Activated T-helper 1 cell treated with anti-CD3 and anti-CD28 coated beads, Interleukin-12 subunit alpha, Interleukin-12 subunit beta, Interleukin-2, Interleukin-4 antibody, amounts not matched to agents 30 ng/mL and 10 ng/mL and 1 ng/mL, durations not matched to agents 14 hours and 24 hours and 36 hours (primary cell): ENCODE data around the gene SLC39A1. TPM values are rescaled to one million over a fixed set of nuclear protein-coding genes. Genes with fewer than 3 reads are reported as not detected.

Experiments used
- DNase-seq: peaks from one replicate; pipeline ENCODE4 v3.0.0; 2021; ENCODE audit warnings: low spot score
- H3K27ac Mint-ChIP-seq: one replicate; pipeline ENCODE4 v1.8.0; 2021; ENCODE audit warnings: mild to moderate bottlenecking, mixed read lengths
- H3K27me3 Mint-ChIP-seq: one replicate; pipeline ENCODE4 v1.8.0; 2022; ENCODE audit warnings: mild to moderate bottlenecking, moderate library complexity, mixed read lengths; ENCODE audit not compliant: insufficient read depth
- H3K36me3 Mint-ChIP-seq: one replicate; pipeline ENCODE4 v1.8.0; 2021; ENCODE audit warnings: low read depth, mixed read lengths
- H3K4me1 Mint-ChIP-seq: one replicate; pipeline ENCODE4 v1.8.0; 2021; ENCODE audit warnings: low read depth, mixed read lengths
- H3K4me3 Mint-ChIP-seq: one replicate; pipeline ENCODE4 v1.8.0; 2021; ENCODE audit warnings: mild to moderate bottlenecking, moderate library complexity, mixed read lengths
- H3K9me3 Mint-ChIP-seq: one replicate; pipeline ENCODE4 v1.8.0; 2021; ENCODE audit warnings: mixed read lengths
- intact Hi-C: fragments of 100-400 bp; cut with micrococcal nuclease; formaldehyde crosslinking; loops from one replicate; pipeline ENCODE4 v1.15.1; 2024
- total RNA-seq: library from RNA; stranded (reverse); gene quantifications from 2 replicates; pipeline ENCODE4 v1.2.3, GENCODE V29; 2022

Gene SLC39A1
- total RNA-seq, 1 donor from 2014 or later: 76.1 TPM

DNA sequence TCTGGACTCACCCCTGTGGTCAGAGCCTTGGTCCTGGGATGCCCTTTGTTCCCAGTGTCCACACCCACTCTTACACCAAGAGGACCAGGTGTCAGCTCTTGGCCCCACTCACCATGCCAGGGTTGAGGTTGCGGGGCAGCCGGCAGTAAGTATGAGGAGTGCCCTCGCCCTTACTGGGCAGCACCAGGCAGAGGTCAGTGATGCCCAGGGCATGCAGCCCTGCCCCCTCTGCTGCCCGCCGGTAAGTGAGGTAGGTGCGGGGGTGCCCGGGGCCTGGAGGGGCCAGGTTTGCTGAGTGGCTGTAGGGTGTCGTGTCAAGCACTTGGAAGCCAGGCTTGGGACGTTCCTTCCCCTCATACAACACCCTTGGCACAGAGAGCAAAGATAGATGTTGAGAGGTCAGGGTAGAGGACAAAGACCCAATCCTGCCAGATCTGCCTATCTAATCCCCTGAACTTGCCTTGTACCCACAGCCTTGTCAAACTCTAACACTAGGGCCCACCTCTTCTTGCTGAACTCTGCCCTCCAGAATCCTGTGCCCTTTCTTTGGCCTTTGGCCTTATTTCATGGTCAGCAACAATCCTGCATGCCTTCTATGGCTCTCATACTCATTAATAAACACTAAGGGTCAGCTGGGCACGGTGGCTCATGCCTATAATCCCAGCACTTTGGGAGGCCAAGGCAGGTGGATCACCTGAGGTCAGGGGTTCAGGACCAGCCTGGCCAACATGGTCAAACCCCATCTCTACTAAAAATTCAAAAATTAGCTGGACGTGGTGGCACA, 20.4 kb downstream of the SLC39A1 start:
- Mint-ChIP-seq H3K9me3 (no peaks in the 10 kb centered on the region), H3K27me3 (no peaks in the 10 kb centered on the region), H3K36me3 (peaks cover 46% of the 10 kb centered on the region), H3K4me1 (peaks cover 31% of the 10 kb centered on the region), H3K27ac (peak overlapping the region; percentile 67), H3K4me3 (no peak overlapping the region)
- intact Hi-C loops: no loop called here
- no peak for DNase-seq

DNA sequence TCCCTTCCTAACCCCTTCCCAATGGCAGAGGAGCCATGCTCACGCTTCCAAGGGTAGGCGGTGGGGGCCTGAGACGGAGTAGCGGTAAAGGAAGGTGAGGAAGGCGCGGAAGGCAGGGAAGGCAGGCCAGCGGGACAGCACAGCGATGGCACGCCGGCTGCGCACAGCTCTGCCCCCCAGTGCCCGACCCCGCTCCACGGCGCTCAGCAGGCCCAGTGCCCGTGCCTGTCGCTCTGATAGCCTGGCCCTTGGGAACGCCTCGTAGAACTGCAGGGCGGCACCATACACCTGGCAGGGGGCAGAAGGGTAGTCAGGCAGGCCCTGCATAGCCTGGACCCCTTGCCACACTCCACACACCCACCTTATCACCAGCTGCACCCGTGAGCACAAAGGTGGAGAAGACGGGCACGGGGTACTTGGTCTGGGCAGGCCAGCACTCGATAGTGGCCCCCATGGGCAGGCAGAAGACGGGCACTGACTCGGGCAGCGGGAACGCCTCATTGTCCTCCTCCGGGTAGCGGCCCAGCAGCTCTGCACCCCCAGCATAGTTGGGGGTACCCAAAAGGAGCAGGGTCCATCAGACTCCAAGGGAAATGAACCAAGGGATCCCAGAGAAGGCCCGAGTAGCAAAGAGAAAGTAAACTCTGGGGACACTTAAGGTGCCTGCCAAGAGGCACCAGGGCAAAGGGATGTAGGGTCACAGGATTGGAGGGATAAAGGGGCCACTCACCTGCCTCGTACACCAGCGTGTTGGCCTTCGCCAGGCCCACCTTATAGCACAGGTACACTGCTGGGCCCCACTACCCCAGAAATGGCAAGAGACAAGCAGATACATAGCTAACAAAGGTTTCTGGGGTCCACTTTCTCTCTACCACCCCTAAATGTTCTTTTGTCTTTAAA, 21.3 kb downstream of the SLC39A1 start:
- H3K27me3 Mint-ChIP-seq: no peaks in the 10 kb centered on the region
- peak overlapping the region; percentile 58 for H3K27ac Mint-ChIP-seq
- intact Hi-C loops: no loop called here
- H3K4me3 Mint-ChIP-seq: no peak overlapping the region
- DNase-seq: no peak
- H3K4me1 Mint-ChIP-seq: peaks cover 27% of the 10 kb centered on the region
- peaks cover 52% of the 10 kb centered on the region for H3K36me3 Mint-ChIP-seq
- no peaks in the 10 kb centered on the region for H3K9me3 Mint-ChIP-seq

DNA sequence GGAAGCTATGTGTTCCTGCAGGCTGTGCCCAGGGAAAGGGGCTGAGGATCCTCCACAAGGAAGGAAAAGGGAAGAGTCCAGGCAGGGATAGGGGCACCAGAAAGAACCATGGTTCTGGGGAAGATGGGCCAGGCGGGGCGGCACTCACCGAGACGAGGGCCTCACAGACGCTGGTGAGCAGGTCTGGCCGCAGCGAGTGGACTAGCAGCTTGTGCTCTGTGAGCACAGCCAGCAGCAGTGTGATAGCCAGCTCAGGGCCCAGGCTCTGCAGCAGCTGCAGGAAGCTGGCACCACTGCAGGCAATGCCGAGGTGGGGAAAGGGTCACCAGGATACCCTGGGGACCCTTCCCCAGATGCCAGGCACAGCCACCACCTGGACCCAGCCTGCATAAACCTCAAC, 22.6 kb downstream of the SLC39A1 start:
- peaks cover 63% of the 10 kb centered on the region for H3K36me3 Mint-ChIP-seq
- intact Hi-C loops: no loop called here
- H3K4me3 Mint-ChIP-seq: no peak overlapping the region
- H3K27ac Mint-ChIP-seq: no peak overlapping the region
- DNase-seq: no peak
- no peaks in the 10 kb centered on the region for H3K27me3 Mint-ChIP-seq
- peaks cover 22% of the 10 kb centered on the region for H3K4me1 Mint-ChIP-seq
- no peaks in the 10 kb centered on the region for H3K9me3 Mint-ChIP-seq

DNA sequence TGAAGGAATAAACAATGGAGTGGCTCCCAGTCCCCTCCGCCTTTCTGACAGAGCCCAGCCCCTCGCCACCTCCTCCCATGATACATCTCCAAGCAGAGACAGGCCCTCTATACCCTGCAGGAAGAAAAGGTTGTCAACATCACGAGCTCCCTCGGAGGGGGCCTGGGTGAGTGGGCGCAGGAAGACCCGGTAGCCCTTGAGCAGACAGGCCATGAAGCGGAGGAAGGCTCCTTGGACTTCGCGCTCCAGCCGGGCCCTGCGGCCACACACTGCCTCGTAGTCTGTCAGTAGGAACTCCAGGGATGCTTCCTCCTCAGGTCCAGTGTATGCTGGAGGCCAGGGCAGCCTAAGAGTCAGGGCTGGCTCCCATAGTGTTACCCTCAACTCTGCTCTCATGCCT, 23.9 kb downstream of the SLC39A1 start:
- no peak overlapping the region for H3K27ac Mint-ChIP-seq
- H3K36me3 Mint-ChIP-seq: peaks cover 67% of the 10 kb centered on the region
- H3K9me3 Mint-ChIP-seq: no peaks in the 10 kb centered on the region
- intact Hi-C loops: no loop called here
- no peak overlapping the region for H3K4me3 Mint-ChIP-seq
- no peak for DNase-seq
- H3K27me3 Mint-ChIP-seq: no peaks in the 10 kb centered on the region
- peaks cover 14% of the 10 kb centered on the region for H3K4me1 Mint-ChIP-seq

DNA sequence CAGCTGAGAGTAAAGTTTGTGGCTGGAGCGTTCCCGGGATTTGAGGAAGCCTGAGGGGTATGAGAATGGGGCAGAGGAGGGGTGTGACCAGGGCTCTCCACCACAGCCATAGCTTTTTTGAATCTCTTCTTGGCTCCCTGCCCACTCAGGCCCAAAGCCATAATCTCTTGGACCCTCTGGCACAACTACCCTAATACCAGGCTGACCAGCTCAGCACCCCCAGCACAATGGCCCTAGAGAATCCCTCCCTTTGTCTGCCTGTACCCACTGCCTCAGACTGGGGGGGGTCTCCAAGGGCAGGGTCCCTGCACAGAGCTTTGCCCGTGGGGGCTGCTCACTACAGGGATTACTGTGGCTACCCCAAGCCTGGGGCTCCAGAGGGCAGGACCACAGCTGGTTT, 24.3 kb downstream of the SLC39A1 start:
- Mint-ChIP-seq H3K4me1 (peaks cover 10% of the 10 kb centered on the region), H3K27ac (no peak overlapping the region), H3K4me3 (no peak overlapping the region), H3K36me3 (peaks cover 69% of the 10 kb centered on the region), H3K27me3 (no peaks in the 10 kb centered on the region), H3K9me3 (no peaks in the 10 kb centered on the region)
- intact Hi-C loops: no loop called here
- DNase-seq: no peak

DNA sequence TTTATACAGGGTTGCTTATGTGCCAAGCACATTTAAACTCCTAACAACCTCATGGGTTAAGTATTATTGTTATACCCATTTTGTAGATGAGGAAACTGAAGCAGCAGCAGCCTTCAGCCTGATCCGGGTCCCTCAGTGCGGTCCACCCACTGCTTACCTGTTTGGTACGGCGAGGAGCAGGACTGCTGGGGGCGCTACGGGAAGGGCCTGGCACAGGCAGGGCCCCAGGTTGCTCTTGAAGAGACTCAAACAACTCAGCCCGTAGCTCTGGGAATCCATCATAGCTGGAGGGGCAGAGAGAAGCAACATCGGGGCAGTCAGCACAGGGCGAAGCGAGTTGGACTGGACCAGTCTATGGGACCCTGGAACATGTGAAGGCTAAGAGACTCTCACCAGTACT, 26.0 kb downstream of the SLC39A1 start:
- H3K4me3 Mint-ChIP-seq: no peak overlapping the region
- peaks cover 64% of the 10 kb centered on the region for H3K36me3 Mint-ChIP-seq
- no peaks in the 10 kb centered on the region for H3K27me3 Mint-ChIP-seq
- H3K4me1 Mint-ChIP-seq: no peaks in the 10 kb centered on the region
- intact Hi-C loops: no loop called here
- DNase-seq: no peak
- H3K27ac Mint-ChIP-seq: no peak overlapping the region
- no peaks in the 10 kb centered on the region for H3K9me3 Mint-ChIP-seq

DNA sequence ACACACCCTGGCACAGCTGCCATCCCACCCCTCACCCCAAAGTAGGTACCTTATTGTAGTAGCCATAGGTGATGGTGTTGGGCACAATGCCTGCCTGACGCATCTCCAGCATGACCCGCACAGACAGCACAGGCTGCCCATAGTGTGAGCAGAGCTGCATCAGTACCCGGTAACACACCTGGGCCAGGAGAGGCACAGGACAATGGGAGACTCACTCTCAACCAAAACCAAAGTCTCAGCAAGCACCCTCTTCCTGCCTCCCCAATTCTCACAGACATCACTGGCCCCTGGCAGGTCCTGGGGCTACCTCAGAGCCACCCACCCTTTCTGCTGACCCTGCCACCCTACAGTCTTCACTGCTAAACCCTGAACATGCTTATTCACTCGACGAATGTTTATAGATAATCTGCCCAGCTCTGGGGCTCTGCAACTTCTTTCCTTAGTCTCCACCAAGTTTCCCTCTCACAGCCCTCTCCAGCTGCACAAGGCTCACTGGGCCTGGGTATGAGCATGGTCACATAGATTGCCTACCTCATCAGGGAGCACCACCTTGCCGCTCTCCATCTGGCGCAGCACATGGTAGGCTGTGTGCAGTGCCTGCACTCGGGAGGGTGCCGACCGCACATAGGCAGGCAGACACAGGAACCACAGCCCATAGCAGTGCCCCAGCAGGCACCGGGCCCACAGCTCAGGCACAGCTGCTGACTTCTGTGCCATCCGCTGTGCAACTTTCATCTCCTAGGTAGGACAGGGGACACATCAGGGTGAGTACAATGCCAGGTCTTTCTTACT, 27.1 kb downstream of the SLC39A1 start:
- peaks cover 56% of the 10 kb centered on the region for H3K36me3 Mint-ChIP-seq
- intact Hi-C loops: no loop called here
- no peak for DNase-seq
- no peak overlapping the region for H3K27ac Mint-ChIP-seq
- no peaks in the 10 kb centered on the region for H3K27me3 Mint-ChIP-seq
- no peak overlapping the region for H3K4me3 Mint-ChIP-seq
- H3K9me3 Mint-ChIP-seq: no peaks in the 10 kb centered on the region
- no peaks in the 10 kb centered on the region for H3K4me1 Mint-ChIP-seq

DNA sequence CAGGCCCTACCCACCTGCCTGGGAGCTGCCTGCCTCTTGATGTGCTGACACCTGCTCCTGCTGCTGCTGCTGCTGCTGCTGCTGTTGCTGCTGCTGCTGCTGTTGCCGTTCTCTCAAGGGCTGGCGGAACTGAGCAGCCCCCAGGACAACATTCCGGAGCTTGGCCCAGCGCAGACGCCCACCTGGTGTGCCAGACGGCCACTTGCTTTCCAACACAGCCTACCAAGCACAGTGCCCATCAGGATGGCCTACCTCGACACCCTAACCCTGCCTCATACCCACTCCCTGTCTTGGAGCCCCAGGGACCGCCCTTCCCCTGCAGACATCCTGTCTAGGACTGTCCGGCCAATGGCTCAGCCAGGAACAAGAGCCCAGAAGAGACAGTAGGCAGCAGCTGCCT, 28.6 kb downstream of the SLC39A1 start:
- no peaks in the 10 kb centered on the region for H3K27me3 Mint-ChIP-seq
- no peak for DNase-seq
- H3K9me3 Mint-ChIP-seq: no peaks in the 10 kb centered on the region
- intact Hi-C loops: no loop called here
- no peak overlapping the region for H3K27ac Mint-ChIP-seq
- H3K4me3 Mint-ChIP-seq: no peak overlapping the region
- peaks cover 43% of the 10 kb centered on the region for H3K36me3 Mint-ChIP-seq
- no peaks in the 10 kb centered on the region for H3K4me1 Mint-ChIP-seq

DNA sequence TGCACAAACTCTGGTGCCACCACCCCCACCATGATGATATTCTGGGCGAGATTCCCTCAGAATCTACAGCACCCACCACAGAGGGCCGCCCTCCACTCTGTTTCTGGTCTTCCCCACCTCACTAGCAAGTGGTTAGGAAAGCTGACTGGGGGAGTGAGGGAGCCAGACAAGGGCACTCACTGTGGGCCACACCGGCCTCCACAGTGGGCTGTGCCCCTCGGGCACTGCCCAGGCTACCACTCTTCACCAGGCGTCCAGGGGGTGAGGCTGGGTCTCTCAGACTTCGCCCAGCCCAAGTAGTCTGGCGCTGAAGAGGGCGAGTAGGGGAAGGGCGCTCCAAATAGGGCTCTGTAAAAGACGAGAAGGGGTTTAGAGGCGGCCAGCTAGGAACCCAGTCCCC, 29.4 kb downstream of the SLC39A1 start:
- Mint-ChIP-seq H3K27me3 (no peaks in the 10 kb centered on the region), H3K27ac (no peak overlapping the region), H3K4me3 (no peak overlapping the region), H3K4me1 (peaks cover under 1% of the 10 kb centered on the region), H3K36me3 (peaks cover 37% of the 10 kb centered on the region), H3K9me3 (no peaks in the 10 kb centered on the region)
- no peak for DNase-seq
- intact Hi-C loops: no loop called here

DNA sequence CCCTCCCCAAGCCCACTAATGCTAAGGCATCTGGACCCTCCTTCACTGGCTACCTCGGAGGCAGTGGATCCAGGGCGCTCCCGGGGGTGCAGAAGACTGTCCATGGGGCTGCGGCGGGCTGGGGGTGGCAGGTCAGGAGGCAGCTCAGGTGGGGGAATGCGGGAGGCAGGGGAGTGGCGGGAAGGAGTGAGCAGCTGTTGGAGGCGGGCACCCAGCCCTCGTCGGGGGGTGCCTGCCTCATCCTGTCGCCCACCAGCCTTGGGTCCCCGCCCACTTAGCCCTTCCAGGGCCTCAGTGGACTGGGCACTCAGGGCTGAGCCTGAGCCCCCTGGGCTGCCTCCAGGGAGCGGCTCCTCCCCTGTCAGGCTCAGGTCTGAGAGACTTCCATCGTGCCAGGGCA, 29.9 kb downstream of the SLC39A1 start:
- peaks cover 6% of the 10 kb centered on the region for H3K4me1 Mint-ChIP-seq
- DNase-seq: no peak
- H3K4me3 Mint-ChIP-seq: no peak overlapping the region
- peaks cover 36% of the 10 kb centered on the region for H3K36me3 Mint-ChIP-seq
- H3K27me3 Mint-ChIP-seq: no peaks in the 10 kb centered on the region
- no peaks in the 10 kb centered on the region for H3K9me3 Mint-ChIP-seq
- intact Hi-C loops: no loop called here
- no peak overlapping the region for H3K27ac Mint-ChIP-seq

DNA sequence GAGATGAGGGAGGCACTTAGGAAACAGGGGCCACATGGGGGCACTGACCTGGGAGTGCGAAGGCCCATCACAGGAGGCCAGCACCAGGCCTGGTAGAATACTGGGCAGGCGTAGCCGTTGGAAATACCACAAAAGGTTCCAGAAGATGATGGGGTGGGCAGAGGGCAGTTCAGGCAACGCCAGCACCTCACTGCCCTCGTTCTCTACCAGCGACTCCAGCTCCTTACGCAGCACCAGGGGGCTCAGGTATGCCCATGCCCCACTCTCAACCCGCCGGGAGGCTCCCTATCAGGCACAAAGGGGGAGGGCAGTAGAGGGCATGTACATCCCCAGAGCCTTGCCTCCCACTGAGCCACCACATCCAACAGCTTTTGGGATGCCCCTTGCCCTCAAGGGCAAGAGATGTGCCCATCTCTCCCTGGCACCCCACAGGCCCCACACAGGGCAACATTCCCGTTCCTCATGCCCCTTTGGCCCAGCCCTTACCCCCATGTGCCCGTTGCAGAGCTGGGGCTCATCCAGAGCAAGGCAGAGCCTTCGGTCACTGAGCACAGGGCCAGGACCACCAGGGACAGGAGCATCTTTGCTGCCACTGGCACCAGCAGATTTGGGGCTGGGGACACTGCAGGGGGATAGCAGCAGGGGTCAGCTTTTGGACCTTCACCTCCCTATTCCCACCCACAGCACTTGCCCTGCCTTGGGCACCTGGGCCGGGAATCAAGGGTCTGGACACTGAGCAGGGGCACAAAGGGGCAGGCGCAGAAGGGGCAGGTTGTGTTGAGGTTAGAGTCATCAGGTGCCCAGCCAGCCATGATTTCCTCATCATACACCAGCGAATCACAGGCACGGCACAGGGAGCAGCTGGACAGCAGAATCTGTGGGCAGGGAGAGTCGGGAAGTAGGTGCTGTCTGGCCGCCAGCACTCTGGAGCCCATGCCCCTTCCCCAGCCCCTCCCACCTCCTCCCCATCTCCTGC, 30.9 kb downstream of the SLC39A1 start:
- Mint-ChIP-seq H3K4me3 (no peak overlapping the region), H3K4me1 (peaks cover 11% of the 10 kb centered on the region), H3K27me3 (no peaks in the 10 kb centered on the region), H3K36me3 (peaks cover 32% of the 10 kb centered on the region), H3K27ac (no peak overlapping the region), H3K9me3 (no peaks in the 10 kb centered on the region)
- DNase-seq: no peak
- intact Hi-C loops: no loop called here
